ENCODE results near the gene YJEFN3.

DNA sequence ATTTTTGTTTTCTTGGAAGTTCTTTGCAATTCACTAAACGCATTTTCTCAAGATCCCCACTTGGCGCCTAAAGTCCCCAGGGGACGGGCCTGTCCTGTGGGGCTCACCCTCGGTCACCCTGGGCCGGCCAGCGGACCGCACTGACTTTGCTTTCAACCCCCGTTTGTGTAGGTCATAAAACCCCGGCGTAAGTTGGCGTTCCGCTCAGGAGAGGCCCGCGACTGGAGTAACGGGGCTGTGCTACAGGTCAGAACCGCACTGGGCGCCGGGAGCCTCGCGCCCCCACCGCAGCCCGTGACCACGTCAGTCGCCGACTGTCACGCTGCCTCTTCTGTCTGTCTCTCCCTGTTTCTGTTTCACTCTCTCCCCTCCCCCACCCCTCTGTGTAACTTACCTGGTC is 26.9 kb upstream of the YJEFN3 start:
- TF ChIP-seq POLR2A (IDR thresholded peaks at IDR 0.05): no peak
- TF ChIP-seq CTCF (IDR thresholded peaks at IDR 0.05): no peak

Data from gastroesophageal sphincter (tissue), 3 donors.